Common myeloid progenitor, CD34-positive (primary cell): Measurements from ENCODE around the gene MT2A. TPM values are rescaled to one million over a fixed set of nuclear protein-coding genes. Genes with fewer than 3 reads are reported as not detected.
A peak's percentile ranks its signal among the peaks of the same experiment; 100 is the strongest.

ENCODE experiments used
- CTCF ChIA-PET: fragments of 350-600 bp; sonication (Branson Sonifier 250); formaldehyde crosslinking; loops from one replicate; lab custom pipeline; 2021; ENCODE audit warnings: antibody characterized with exemption; lab: Charles Lee
- POLR2A ChIA-PET: fragments of 350-600 bp; sonication (Branson Sonifier 250); formaldehyde crosslinking; loops from one replicate; lab custom pipeline; 2021; ENCODE audit warnings: antibody characterized with exemption; lab: Charles Lee
- DNase-seq, 3 donors: peaks; one replicate each; pipeline versions ENCODE4 v3.0.0 to v3.0.0-alpha.2; 2013
- H3K27ac ChIP-seq, 2 experiments: 1 replicate in 1 of 2; 2 replicates in 1 of 2; pipeline ENCODE4 v1.7.0; 2013; ENCODE audit warnings: inconsistent platforms in 2 of 2, low read length in 2 of 2, mild to moderate bottlenecking in 2 of 2, low read depth in 1 of 2, moderate library complexity in 1 of 2; ENCODE audit not compliant: severe bottlenecking in 2 of 2, insufficient read depth in 1 of 2, poor library complexity in 1 of 2
- H3K27me3 ChIP-seq, 5 experiments: replicated peaks in 2 of 5; 1 replicate in 3 of 5; 2 replicates in 2 of 5; pipeline versions ENCODE4 v1.6.1 to v1.7.0; 2013; ENCODE audit warnings: low read length in 4 of 5, mild to moderate bottlenecking in 2 of 5, moderate library complexity in 2 of 5, inconsistent platforms in 1 of 5; ENCODE audit not compliant: insufficient read depth in 5 of 5, control insufficient read depth in 4 of 5
- H3K36me3 ChIP-seq, 4 experiments: 1 replicate in 2 of 4; 2 replicates in 2 of 4; pipeline versions ENCODE4 v1.6.1 to v1.7.0; 2013; ENCODE audit warnings: low read length in 3 of 4, control low read depth in 1 of 4, mild to moderate bottlenecking in 1 of 4; ENCODE audit not compliant: control insufficient read depth in 4 of 4, insufficient read depth in 4 of 4
- H3K4me1 ChIP-seq, 4 experiments: 1 replicate in 3 of 4; 2 replicates in 1 of 4; pipeline versions ENCODE4 v1.6.1 to v1.7.1; 2013; ENCODE audit warnings: low read length in 3 of 4, mild to moderate bottlenecking in 3 of 4, control low read depth in 1 of 4, inconsistent platforms in 1 of 4, moderate library complexity in 1 of 4; ENCODE audit not compliant: control insufficient read depth in 4 of 4, insufficient read depth in 4 of 4; ENCODE audit errors: control extremely low read depth in 1 of 4
- H3K4me3 ChIP-seq, 7 experiments: 1 replicate in 4 of 7; 2 replicates in 3 of 7; pipeline versions ENCODE4 v1.5.1 to v1.7.0; 2013; ENCODE audit warnings: mild to moderate bottlenecking in 7 of 7, low read length in 6 of 7, moderate library complexity in 6 of 7, inconsistent platforms in 2 of 7, low read depth in 2 of 7, control low read depth in 1 of 7; ENCODE audit not compliant: insufficient read depth in 4 of 7, control insufficient read depth in 1 of 7; ENCODE audit errors: extremely low read depth in 1 of 7
- H3K9me3 ChIP-seq, 5 experiments: 1 replicate in 4 of 5; 2 replicates in 1 of 5; pipeline versions ENCODE4 v1.6.1 to v1.7.1; 2013; ENCODE audit warnings: low read length in 4 of 5, mild to moderate bottlenecking in 2 of 5, inconsistent platforms in 1 of 5, low read depth in 1 of 5, moderate library complexity in 1 of 5; ENCODE audit not compliant: control insufficient read depth in 4 of 5, insufficient read depth in 2 of 5; ENCODE audit errors: control extremely low read depth in 1 of 5
- WGBS: methylation state at CpG from one replicate; pipeline ENCODE4 v1.1.5; 2013; ENCODE audit not compliant: insufficient coverage; 5-methylcytosine and 5-hydroxymethylcytosine counted together
- polyA plus RNA-seq: library from polyadenylated mRNA; unstranded; fragments of 120-200 nt; gene quantifications from one replicate; pipeline ENCODE4 v1.2.1, GENCODE V29; 2013

Gene MT2A
- polyA plus RNA-seq = 17.8 TPM

DNA sequence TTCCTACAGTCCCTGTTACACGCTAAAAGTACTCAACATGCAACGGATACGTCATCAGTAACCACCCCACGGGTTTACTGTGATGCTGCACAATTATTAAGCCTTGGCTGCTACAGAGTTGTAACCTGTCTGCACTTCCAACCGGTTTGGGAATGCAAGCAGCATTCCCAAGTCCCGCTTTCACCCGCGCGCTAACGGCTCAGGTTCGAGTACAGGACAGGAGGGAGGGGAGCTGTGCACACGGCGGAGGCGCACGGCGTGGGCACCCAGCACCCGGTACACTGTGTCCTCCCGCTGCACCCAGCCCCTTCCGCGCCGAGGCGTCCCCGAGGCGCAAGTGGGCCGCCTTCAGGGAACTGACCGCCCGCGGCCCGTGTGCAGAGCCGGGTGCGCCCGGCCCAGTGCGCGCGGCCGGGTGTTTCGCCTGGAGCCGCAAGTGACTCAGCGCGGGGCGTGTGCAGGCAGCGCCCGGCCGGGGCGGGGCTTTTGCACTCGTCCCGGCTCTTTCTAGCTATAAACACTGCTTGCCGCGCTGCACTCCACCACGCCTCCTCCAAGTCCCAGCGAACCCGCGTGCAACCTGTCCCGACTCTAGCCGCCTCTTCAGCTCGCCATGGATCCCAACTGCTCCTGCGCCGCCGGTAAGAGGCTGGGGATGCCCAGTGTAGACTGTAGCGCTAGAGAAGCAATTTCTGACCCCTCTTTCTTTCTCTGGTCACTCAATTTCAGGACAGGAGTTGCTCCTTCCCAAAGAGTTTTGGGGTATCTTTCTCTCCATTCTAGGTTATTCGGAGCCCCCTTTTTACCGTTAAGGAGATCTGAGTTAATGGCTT, at the start of gene MT2A:
Gene MT2A, plus strand, starts transcription at position 542 of the 833 bp plus-strand sequence. Its CDS starts 72 bp downstream, at position 614.
- Histone ChIP-seq H3K36me3 (no peaks in the 10 kb centered on the region), H3K4me1 (peaks cover 7 to 36% (median 33%) of the 10 kb centered on the region in 4 experiments), H3K4me3 (peak within 1 kb of the TSS; percentile 43 to 94 (median 80)), H3K9me3 (no peaks in the 10 kb centered on the region), H3K27me3 (peaks cover 0 to 4% (median 0%) of the 10 kb centered on the region in 5 experiments), H3K27ac (peak within 1 kb of the TSS in 1 of 2 experiments; percentile 70)
- ChIA-PET POLR2A (interaction anchor here (0.7 kb wide), 1 partner anchor 20 kb away, joined by 3 read pairs; no protein-coding TSS in a partner anchor), CTCF (interaction anchor here (0.6 to 7.7 kb wide), 6 partner anchors 20 to 94 kb away, joined by 3 to 41 read pairs (median 4); no protein-coding TSS in a partner anchor)
- DNase-seq = peak; percentile 94 to 96 (median 95)
- 9% methylated on average over 46 of the region's 62 CpGs for WGBS

DNA sequence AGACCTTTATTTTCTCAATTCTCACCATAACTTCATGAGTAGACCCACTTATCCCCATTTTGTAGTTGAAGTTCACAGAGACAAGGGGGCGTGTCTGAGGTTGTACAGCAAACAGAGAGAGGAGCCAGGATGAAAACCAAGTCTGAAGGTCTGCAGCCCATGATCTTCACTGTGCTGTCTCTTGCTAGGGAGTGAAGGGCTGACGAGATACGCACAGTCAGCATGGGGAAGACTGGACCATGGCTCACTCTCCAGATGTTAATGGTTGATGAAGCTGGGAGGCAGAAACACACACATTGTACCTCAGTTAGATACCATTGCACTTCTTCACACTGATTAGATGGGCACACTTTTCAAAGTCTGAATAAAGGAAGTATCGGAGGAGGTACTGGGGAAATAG, 49.3 kb upstream of the MT2A start:
- CTCF ChIA-PET = no interaction called here
- H3K36me3 ChIP-seq = no peaks in the 10 kb centered on the region
- 100% methylated on average over 2 of the region's 4 CpGs for WGBS
- POLR2A ChIA-PET = no interaction called here
- no peak overlapping the region for H3K27ac ChIP-seq
- no peaks in the 10 kb centered on the region for H3K4me1 ChIP-seq
- no peak for DNase-seq
- no peak overlapping the region for H3K4me3 ChIP-seq
- H3K9me3 ChIP-seq = no peaks in the 10 kb centered on the region
- peaks cover 0 to 8% (median 0%) of the 10 kb centered on the region in 5 experiments for H3K27me3 ChIP-seq

DNA sequence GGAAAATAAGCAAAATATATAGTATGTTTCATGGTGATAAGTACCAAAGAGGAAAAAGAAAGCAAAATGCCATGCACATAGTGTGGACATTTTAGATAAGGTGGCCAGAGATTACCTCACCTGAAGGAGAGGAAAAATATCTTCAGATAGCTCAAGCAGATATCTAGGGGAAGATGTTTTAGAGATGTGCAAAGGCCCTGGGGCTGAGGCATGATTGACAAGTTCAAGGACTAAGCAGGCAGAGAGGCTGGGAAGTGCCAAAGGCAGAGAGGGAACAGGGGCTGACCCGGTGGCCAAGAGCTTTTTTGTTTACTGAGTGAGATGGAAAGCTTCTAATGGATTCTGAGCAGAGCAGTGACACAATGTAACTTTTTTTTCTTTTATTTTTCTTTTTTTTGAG, 47.9 kb upstream of the MT2A start:
- POLR2A ChIA-PET = no interaction called here
- WGBS = 100% methylated on average over 1 of the region's 1 CpG
- no peak overlapping the region for H3K27ac ChIP-seq
- no peak overlapping the region for H3K4me3 ChIP-seq
- CTCF ChIA-PET = interaction anchor here (0.7 to 1.5 kb wide), 3 partner anchors 15 to 32 kb away, joined by 3 to 5 read pairs (median 3); no protein-coding TSS in a partner anchor
- peaks cover 0 to 10% (median 0%) of the 10 kb centered on the region in 5 experiments for H3K27me3 ChIP-seq
- H3K36me3 ChIP-seq = no peaks in the 10 kb centered on the region
- DNase-seq = no peak
- H3K4me1 ChIP-seq = no peaks in the 10 kb centered on the region
- no peaks in the 10 kb centered on the region for H3K9me3 ChIP-seq

DNA sequence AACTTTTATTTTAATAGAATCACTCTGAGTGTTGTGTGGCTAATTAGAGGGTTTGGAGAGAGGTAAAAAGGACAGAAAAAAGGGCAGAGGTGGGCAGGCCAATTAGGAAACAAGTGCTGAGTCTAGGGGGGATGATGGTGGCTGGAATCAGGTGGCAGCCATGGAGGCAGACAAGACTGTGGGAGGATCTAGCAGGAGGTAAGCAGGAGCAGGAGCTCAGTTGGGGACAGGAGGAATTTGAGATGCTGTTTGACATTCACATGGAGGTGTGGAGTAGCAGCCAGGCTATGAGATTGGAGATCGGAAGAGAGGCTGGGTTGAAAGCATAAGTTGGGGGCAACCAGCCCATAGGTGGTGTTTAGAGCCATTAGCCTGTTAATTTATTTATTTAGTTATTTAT, 47.3 kb upstream of the MT2A start:
- POLR2A ChIA-PET = no interaction called here
- CTCF ChIA-PET = interaction anchor here (0.9 to 1.5 kb wide), 3 partner anchors 15 to 45 kb away, joined by 3 to 5 read pairs (median 4); no protein-coding TSS in a partner anchor
- no peaks in the 10 kb centered on the region for H3K9me3 ChIP-seq
- no peaks in the 10 kb centered on the region for H3K36me3 ChIP-seq
- 100% methylated on average over 1 of the region's 1 CpG for WGBS
- H3K4me1 ChIP-seq = no peaks in the 10 kb centered on the region
- peaks cover 0 to 7% (median 0%) of the 10 kb centered on the region in 5 experiments for H3K27me3 ChIP-seq
- no peak overlapping the region for H3K27ac ChIP-seq
- no peak overlapping the region for H3K4me3 ChIP-seq
- DNase-seq = no peak

DNA sequence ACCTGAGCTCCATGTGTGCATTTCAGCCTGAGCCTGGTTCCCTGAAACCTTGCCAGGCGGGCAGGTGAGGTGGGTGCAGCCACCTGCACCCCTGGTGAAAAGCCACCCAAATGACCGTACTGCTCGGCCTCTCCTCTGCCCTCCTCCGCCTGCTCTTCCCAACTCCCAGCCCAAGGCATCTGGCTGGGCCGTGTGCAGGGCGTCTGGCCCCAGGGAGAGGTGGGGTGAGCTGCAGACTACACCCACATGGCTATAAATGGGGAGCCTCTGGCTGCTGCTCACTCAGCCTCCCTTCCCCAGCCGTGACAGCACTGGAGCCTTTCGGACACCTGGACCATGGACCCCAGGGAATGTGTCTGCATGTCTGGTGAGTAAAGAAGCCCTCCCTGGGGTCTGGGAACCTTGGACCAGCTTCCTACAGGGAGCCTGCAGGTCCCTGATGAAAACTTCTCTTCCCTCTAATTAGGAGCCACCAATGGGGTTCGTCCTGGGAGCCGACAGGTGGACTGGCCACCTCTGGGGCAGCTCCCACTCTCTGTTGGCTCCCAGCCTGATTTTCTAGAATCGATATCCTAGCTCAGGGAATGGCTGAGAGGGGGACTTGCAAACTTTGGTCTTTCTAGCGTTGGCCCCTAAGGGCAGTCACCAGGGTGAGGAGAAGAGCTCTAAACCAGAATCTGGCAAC, 43.4 kb upstream of the MT2A start, which contains the start of gene MT4:
Gene MT4, plus strand, starts transcription at position 281 of the 685 bp plus-strand sequence. Its CDS starts 56 bp downstream, at position 337.
- POLR2A ChIA-PET = no interaction called here
- CTCF ChIA-PET = interaction anchor here (1.9 kb wide), 1 partner anchor 46 kb away, joined by 4 read pairs; no protein-coding TSS in a partner anchor

DNA sequence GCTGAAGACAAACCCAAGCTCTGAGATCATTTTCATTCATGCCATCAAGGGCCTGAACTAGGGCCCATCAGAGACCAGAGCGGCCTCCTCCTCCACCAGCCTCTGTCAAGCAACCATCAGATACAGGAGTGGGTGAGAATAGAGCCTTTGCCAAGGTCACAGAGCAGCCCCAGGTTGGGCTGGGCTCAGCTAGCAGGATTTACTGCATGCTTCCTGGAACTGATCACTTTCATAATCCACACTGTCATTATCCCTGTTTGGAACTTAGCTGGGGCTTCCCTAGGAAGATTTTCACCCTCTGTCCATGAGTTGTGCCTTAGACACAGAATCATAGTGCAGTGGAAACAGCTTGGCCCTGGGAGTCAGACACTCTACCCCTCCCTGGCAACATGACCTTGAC, 38.4 kb upstream of the MT2A start:
- Histone ChIP-seq H3K4me3 (no peak overlapping the region), H3K36me3 (no peaks in the 10 kb centered on the region), H3K4me1 (no peaks in the 10 kb centered on the region), H3K27me3 (peaks cover 0 to 8% (median 2%) of the 10 kb centered on the region in 5 experiments), H3K27ac (no peak overlapping the region), H3K9me3 (peaks cover 0 to 4% (median 0%) of the 10 kb centered on the region in 5 experiments)
- WGBS = 100% methylated on average over 1 of the region's 1 CpG
- POLR2A ChIA-PET = no interaction called here
- DNase-seq = no peak
- CTCF ChIA-PET = interaction anchor here (1.0 to 1.2 kb wide), 4 partner anchors 32 to 132 kb away, joined by 3 to 4 read pairs (median 3); no protein-coding TSS in a partner anchor

More for the DNA sequence above, 43.4 kb upstream of the MT2A start, which contains the start of gene MT4:
- Histone ChIP-seq H3K27me3 (peaks cover 0 to 13% (median 0%) of the 10 kb centered on the region in 5 experiments), H3K27ac (no peak within 1 kb of the TSS), H3K9me3 (no peaks in the 10 kb centered on the region), H3K4me1 (no peaks in the 10 kb centered on the region), H3K36me3 (no peaks in the 10 kb centered on the region), H3K4me3 (no peak within 1 kb of the TSS)
- whole genome bisulfite sequencing = 91% methylated on average over 9 of the region's 12 CpGs
- no peak for DNase-seq
